ENCODE data around the gene LRRN1. TPM values are rescaled to one million over a fixed set of nuclear protein-coding genes. Genes with fewer than 3 reads are reported as not detected.

Gene LRRN1
- polyA plus RNA-seq, 1 donor (not counting 4 experiments of a cell fraction or from before 2014, with no cell fraction given), result 0.45 TPM

- dilution Hi-C loops (cut with MboI; ENCODE audit: extremely low pct_ligation_motif_present, low sequenced_read_pairs), result no loop called here
- Histone ChIP-seq H3K4me3 (ENCODE audit: control insufficient read depth in 2 of 3, extremely low read depth in 1 of 3, insufficient read depth in 2 of 3, low read depth in 1 of 3, low read length in 3 of 3) (no peak overlapping the region), H3K4me1 (ENCODE audit: control insufficient read depth, extremely low read depth, insufficient read depth, low read length) (no peaks in the 10 kb centered on the region), H4K20me1 (ENCODE audit: control insufficient read depth, extremely low read depth, insufficient read depth, low read length) (no peaks in the 10 kb centered on the region), H3K36me3 (ENCODE audit: control insufficient read depth in 2 of 2, extremely low read depth in 1 of 2, insufficient read depth in 2 of 2, low read length in 2 of 2) (no peaks in the 10 kb centered on the region), H3K27ac (ENCODE audit: control insufficient read depth, insufficient read depth, low read length) (no peak overlapping the region), H3K9me3 (ENCODE audit: control insufficient read depth, low read depth, low read length) (no peaks in the 10 kb centered on the region), H3K27me3 (ENCODE audit: control insufficient read depth, extremely low read depth, insufficient read depth, low read length) (no peaks in the 10 kb centered on the region), H3K9ac (ENCODE audit: control insufficient read depth, extremely low read depth, insufficient read depth, low read length) (no peak overlapping the region), H3K79me2 (ENCODE audit: control insufficient read depth, insufficient read depth, low read length) (no peaks in the 10 kb centered on the region), H2AFZ (ENCODE audit: control insufficient read depth, low read length) (no peak overlapping the region), H3K4me2 (ENCODE audit: control insufficient read depth, extremely low read depth, insufficient read depth, low read depth, low read length) (no peak overlapping the region), H3K9me1 (ENCODE audit: control insufficient read depth, extremely low read depth, insufficient read depth, low read length) (no peaks in the 10 kb centered on the region)
- TF ChIP-seq CTCF (optimal IDR thresholded peaks at IDR 0.05 in 1 of 3, IDR thresholded peaks at IDR 0.05 in 1 of 3, conservative IDR thresholded peaks at IDR 0.05 in 1 of 3; ENCODE audit: extremely low read depth in 1 of 3, insufficient read depth in 2 of 3, low read length in 3 of 3) (no peak), EZH2 (IDR thresholded peaks at IDR 0.05; ENCODE audit: low read length) (no peak)
- DNase-seq (ENCODE audit: low read depth, low spot score) (no peak), FAIRE-seq (no peak)
Measured at GRCh38 chr3:3771094-3771493, 28.1 kb upstream of the LRRN1 start.

GRCh38 chr3:3771567-3771966 is 27.7 kb upstream of the LRRN1 start:
- TF ChIP-seq EZH2 (IDR thresholded peaks at IDR 0.05; ENCODE audit: low read length) (no peak), CTCF (optimal IDR thresholded peaks at IDR 0.05 in 1 of 3, IDR thresholded peaks at IDR 0.05 in 1 of 3, conservative IDR thresholded peaks at IDR 0.05 in 1 of 3; ENCODE audit: extremely low read depth in 1 of 3, insufficient read depth in 2 of 3, low read length in 3 of 3) (no peak)

More at GRCh38 chr3:3771567-3771966, 27.7 kb upstream of the LRRN1 start:
- no peaks in the 10 kb centered on the region for H3K9me1 ChIP-seq (ENCODE audit: control insufficient read depth, extremely low read depth, insufficient read depth, low read length)
- H3K79me2 ChIP-seq (ENCODE audit: control insufficient read depth, insufficient read depth, low read length), result no peaks in the 10 kb centered on the region
- H3K36me3 ChIP-seq (ENCODE audit: control insufficient read depth in 2 of 2, extremely low read depth in 1 of 2, insufficient read depth in 2 of 2, low read length in 2 of 2), result no peaks in the 10 kb centered on the region
- H3K4me1 ChIP-seq (ENCODE audit: control insufficient read depth, extremely low read depth, insufficient read depth, low read length), result no peaks in the 10 kb centered on the region
- dilution Hi-C loops (cut with MboI; ENCODE audit: extremely low pct_ligation_motif_present, low sequenced_read_pairs), result no loop called here
- no peaks in the 10 kb centered on the region for H3K27me3 ChIP-seq (ENCODE audit: control insufficient read depth, extremely low read depth, insufficient read depth, low read length)
- H3K4me3 ChIP-seq (ENCODE audit: control insufficient read depth in 2 of 3, extremely low read depth in 1 of 3, insufficient read depth in 2 of 3, low read depth in 1 of 3, low read length in 3 of 3), result no peak overlapping the region
- no peaks in the 10 kb centered on the region for H3K9me3 ChIP-seq (ENCODE audit: control insufficient read depth, low read depth, low read length)
- H3K9ac ChIP-seq (ENCODE audit: control insufficient read depth, extremely low read depth, insufficient read depth, low read length), result no peak overlapping the region
- FAIRE-seq (no peak), DNase-seq (ENCODE audit: low read depth, low spot score) (no peak)
- no peak overlapping the region for H2AFZ ChIP-seq (ENCODE audit: control insufficient read depth, low read length)
- no peak overlapping the region for H3K4me2 ChIP-seq (ENCODE audit: control insufficient read depth, extremely low read depth, insufficient read depth, low read depth, low read length)
- H4K20me1 ChIP-seq (ENCODE audit: control insufficient read depth, extremely low read depth, insufficient read depth, low read length), result no peaks in the 10 kb centered on the region
- no peak overlapping the region for H3K27ac ChIP-seq (ENCODE audit: control insufficient read depth, insufficient read depth, low read length)
